Sigmoid colon (tissue), 3 donors: ENCODE measurements around the gene SIRPG.

ENCODE experiments used
- POLR2A ChIP-seq, 2 donors: fragments of 450-650 bp; IDR thresholded peaks; one replicate each; pipeline ENCODE4 v1.6.1; 2016; ENCODE audit warnings: antibody characterized with exemption in 2 of 2, mild to moderate bottlenecking in 2 of 2, moderate library complexity in 2 of 2
- TF ChIP-seq, protein P1 (sequence below), 4 experiments: fragments of 450-650 bp in 3 of 4; fragments of 200-600 bp in 1 of 4; IDR thresholded peaks; one replicate each; pipeline ENCODE4 v1.5.1; 2016 to 2019; ENCODE audit warnings: antibody characterized with exemption in 4 of 4, mild to moderate bottlenecking in 3 of 4, moderate library complexity in 2 of 4

- TF ChIP-seq, protein P1, sequence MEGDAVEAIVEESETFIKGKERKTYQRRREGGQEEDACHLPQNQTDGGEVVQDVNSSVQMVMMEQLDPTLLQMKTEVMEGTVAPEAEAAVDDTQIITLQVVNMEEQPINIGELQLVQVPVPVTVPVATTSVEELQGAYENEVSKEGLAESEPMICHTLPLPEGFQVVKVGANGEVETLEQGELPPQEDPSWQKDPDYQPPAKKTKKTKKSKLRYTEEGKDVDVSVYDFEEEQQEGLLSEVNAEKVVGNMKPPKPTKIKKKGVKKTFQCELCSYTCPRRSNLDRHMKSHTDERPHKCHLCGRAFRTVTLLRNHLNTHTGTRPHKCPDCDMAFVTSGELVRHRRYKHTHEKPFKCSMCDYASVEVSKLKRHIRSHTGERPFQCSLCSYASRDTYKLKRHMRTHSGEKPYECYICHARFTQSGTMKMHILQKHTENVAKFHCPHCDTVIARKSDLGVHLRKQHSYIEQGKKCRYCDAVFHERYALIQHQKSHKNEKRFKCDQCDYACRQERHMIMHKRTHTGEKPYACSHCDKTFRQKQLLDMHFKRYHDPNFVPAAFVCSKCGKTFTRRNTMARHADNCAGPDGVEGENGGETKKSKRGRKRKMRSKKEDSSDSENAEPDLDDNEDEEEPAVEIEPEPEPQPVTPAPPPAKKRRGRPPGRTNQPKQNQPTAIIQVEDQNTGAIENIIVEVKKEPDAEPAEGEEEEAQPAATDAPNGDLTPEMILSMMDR (IDR thresholded peaks at IDR 0.05) = no peak
- no peak for TF ChIP-seq POLR2A (IDR thresholded peaks at IDR 0.05)
These were observed 68.8 kb downstream of the SIRPG start for GRCh38 chr20:1588533-1589460.
